ENCODE measurements around the gene CPED1. TPM values are rescaled to one million over a fixed set of nuclear protein-coding genes. Genes with fewer than 3 reads are reported as not detected.

The CPED1 gene
- total RNA-seq, 1 experiment from 2014 or later: 0.13 TPM

DNA sequence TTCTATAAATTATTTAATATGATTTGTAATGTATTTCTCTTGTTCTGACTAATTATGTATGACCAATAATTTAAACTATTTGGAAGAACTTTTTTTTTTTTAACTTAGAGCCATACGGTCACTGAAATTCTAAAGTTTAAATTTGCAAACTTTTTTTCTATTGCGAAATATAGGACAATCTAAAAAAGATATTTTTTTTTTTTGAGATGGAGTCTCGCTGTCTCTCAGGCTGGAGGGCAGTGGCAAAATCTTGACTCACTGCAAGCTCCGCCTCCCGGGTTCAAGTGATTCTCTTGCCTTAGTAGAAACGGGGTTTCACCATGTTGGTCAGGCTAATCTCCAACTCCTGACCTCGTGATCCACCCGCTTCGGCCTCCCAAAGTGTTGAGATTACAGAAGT is 130.5 kb downstream of the CPED1 start:
- no peak overlapping the region for H2AFZ ChIP-seq (ENCODE audit: low read length)
- no peaks in the 10 kb centered on the region for H3K79me2 ChIP-seq (ENCODE audit: insufficient read depth, low read length)
- H2BK5ac ChIP-seq (ENCODE audit: insufficient read length, low read length): no peak overlapping the region
- no peaks in the 10 kb centered on the region for H4K20me1 ChIP-seq (ENCODE audit: control insufficient read depth, insufficient read depth, insufficient read length)
- Mint-ChIP-seq H3K27ac (no peak overlapping the region), H3K4me3 (no peak overlapping the region), H3K4me1 (no peaks in the 10 kb centered on the region), H3K27me3 (ENCODE audit: low read depth) (no peaks in the 10 kb centered on the region), H3K36me3 (ENCODE audit: insufficient read depth in 1 of 3, low read depth in 3 of 3) (no peaks in the 10 kb centered on the region), H3K9me3 (no peaks in the 10 kb centered on the region)
- no CpG with 5 or more reads among the region's 9 CpGs for WGBS (ENCODE audit: extremely low coverage, insufficient read length, low lambda C conversion rate)
- H3K18ac ChIP-seq (ENCODE audit: insufficient read length, low read depth, low read length): no peak overlapping the region
- H3T11ph ChIP-seq (ENCODE audit: low read length): no peak overlapping the region
- H3K23ac ChIP-seq (ENCODE audit: insufficient read length, low read depth, low read length): no peak overlapping the region
- H3K27me3 ChIP-seq (ENCODE audit: insufficient read depth, low read length): no peaks in the 10 kb centered on the region
- no peak overlapping the region for H4K91ac ChIP-seq (ENCODE audit: insufficient read length, low read depth, low read length)
- no peak overlapping the region for H2AK5ac ChIP-seq (ENCODE audit: insufficient read length, low read length)
- H4K5ac ChIP-seq (ENCODE audit: insufficient read length, low read depth, low read length): no peak overlapping the region
- no peak overlapping the region for H3K14ac ChIP-seq (ENCODE audit: insufficient read depth, low read length)
- TF ChIP-seq, protein P1, sequence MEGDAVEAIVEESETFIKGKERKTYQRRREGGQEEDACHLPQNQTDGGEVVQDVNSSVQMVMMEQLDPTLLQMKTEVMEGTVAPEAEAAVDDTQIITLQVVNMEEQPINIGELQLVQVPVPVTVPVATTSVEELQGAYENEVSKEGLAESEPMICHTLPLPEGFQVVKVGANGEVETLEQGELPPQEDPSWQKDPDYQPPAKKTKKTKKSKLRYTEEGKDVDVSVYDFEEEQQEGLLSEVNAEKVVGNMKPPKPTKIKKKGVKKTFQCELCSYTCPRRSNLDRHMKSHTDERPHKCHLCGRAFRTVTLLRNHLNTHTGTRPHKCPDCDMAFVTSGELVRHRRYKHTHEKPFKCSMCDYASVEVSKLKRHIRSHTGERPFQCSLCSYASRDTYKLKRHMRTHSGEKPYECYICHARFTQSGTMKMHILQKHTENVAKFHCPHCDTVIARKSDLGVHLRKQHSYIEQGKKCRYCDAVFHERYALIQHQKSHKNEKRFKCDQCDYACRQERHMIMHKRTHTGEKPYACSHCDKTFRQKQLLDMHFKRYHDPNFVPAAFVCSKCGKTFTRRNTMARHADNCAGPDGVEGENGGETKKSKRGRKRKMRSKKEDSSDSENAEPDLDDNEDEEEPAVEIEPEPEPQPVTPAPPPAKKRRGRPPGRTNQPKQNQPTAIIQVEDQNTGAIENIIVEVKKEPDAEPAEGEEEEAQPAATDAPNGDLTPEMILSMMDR (conservative IDR thresholded peaks at IDR 0.05): no peak
- H3K79me1 ChIP-seq (ENCODE audit: insufficient read depth, low read depth, low read length, poor library complexity, severe bottlenecking): no peaks in the 10 kb centered on the region
- no peak overlapping the region for H2BK15ac ChIP-seq (ENCODE audit: low read depth, low read length)
- H3K56ac ChIP-seq (ENCODE audit: insufficient read length, low read depth, low read length): no peak overlapping the region
- no peaks in the 10 kb centered on the region for H3K23me2 ChIP-seq (ENCODE audit: insufficient read length, low read depth, low read length, poor library complexity, severe bottlenecking)
- no peak overlapping the region for H2BK20ac ChIP-seq (ENCODE audit: low read depth, low read length, poor library complexity, severe bottlenecking)
- H3K4me1 ChIP-seq (ENCODE audit: insufficient read depth, low read length): no peaks in the 10 kb centered on the region
- no peak overlapping the region for H2BK120ac ChIP-seq (ENCODE audit: low read depth, low read length, poor library complexity, severe bottlenecking)
- no peak overlapping the region for H3K4ac ChIP-seq (ENCODE audit: low read depth, low read length)
- no peak overlapping the region for H3K9ac ChIP-seq (ENCODE audit: extremely low read depth, insufficient read length, low read length)
- H4K8ac ChIP-seq (replicated peaks; ENCODE audit: insufficient read length, low read depth, low read length): no peak overlapping the region
- no peak overlapping the region for H3K27ac ChIP-seq (ENCODE audit: insufficient read length, low read depth, low read length)
- H3K4me2 ChIP-seq (ENCODE audit: insufficient read depth, insufficient read length, low read length): no peak overlapping the region
- no peak for DNase-seq
- no peak overlapping the region for H2BK12ac ChIP-seq (ENCODE audit: insufficient read length, low read depth, low read length)
- no peaks in the 10 kb centered on the region for H3K9me3 ChIP-seq (ENCODE audit: control insufficient read depth, low read depth, low read length)

All from H9 (cell line).